Measurements from ENCODE around the gene FBXO8. TPM values are rescaled to one million over a fixed set of nuclear protein-coding genes. Genes with fewer than 3 reads are reported as not detected.
"Not testable (repeated sequence)": the region's sequence is repeated elsewhere in the genome, so short reads cannot be mapped to it uniquely, and the experiment has no call there.

The FBXO8 gene
- total RNA-seq, 1 experiment from 2014 or later = 7.5 TPM

- TF ChIP-seq, protein P1, sequence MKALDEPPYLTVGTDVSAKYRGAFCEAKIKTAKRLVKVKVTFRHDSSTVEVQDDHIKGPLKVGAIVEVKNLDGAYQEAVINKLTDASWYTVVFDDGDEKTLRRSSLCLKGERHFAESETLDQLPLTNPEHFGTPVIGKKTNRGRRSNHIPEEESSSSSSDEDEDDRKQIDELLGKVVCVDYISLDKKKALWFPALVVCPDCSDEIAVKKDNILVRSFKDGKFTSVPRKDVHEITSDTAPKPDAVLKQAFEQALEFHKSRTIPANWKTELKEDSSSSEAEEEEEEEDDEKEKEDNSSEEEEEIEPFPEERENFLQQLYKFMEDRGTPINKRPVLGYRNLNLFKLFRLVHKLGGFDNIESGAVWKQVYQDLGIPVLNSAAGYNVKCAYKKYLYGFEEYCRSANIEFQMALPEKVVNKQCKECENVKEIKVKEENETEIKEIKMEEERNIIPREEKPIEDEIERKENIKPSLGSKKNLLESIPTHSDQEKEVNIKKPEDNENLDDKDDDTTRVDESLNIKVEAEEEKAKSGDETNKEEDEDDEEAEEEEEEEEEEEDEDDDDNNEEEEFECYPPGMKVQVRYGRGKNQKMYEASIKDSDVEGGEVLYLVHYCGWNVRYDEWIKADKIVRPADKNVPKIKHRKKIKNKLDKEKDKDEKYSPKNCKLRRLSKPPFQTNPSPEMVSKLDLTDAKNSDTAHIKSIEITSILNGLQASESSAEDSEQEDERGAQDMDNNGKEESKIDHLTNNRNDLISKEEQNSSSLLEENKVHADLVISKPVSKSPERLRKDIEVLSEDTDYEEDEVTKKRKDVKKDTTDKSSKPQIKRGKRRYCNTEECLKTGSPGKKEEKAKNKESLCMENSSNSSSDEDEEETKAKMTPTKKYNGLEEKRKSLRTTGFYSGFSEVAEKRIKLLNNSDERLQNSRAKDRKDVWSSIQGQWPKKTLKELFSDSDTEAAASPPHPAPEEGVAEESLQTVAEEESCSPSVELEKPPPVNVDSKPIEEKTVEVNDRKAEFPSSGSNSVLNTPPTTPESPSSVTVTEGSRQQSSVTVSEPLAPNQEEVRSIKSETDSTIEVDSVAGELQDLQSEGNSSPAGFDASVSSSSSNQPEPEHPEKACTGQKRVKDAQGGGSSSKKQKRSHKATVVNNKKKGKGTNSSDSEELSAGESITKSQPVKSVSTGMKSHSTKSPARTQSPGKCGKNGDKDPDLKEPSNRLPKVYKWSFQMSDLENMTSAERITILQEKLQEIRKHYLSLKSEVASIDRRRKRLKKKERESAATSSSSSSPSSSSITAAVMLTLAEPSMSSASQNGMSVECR (CRISPR knock-in tag; IDR thresholded peaks at IDR 0.05; ENCODE audit: borderline replicate concordance) = no peak
- no peak for TF ChIP-seq ZMAT4 (CRISPR knock-in tag; IDR thresholded peaks at IDR 0.05)
- no peak for TF ChIP-seq GRHL2 (CRISPR knock-in tag; IDR thresholded peaks at IDR 0.05; ENCODE audit: insufficient replicate concordance, severe bottlenecking)
- no peak for TF ChIP-seq TCF7 (CRISPR knock-in tag; IDR thresholded peaks at IDR 0.05; ENCODE audit: low read depth)
Measured at GRCh38 chr4:174305961-174306360, 22.5 kb upstream of the FBXO8 start (continued).

DNA sequence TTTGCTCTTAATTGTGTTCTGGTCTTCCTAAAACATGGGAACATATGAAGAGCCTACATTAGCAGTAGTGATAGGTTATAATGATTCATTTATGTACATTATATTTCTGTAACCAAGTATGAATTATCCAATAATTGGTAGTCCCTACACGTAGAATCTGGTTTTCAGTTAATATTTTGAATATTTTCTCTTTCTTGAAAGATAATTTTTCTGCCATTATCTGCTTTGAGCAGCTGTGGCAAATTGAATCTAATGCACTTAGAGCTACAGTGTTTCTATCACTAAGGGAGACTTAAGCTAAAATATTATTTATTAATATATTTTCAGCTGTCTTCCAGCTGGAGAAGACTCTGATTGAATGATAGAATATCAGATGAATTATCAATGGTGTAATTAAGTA lies 21.2 kb upstream of the FBXO8 start:
- TF ChIP-seq ZNF281 (CRISPR knock-in tag; IDR thresholded peaks at IDR 0.05) (no peak), NFE2L1 (CRISPR knock-in tag; IDR thresholded peaks at IDR 0.05) (no peak)
- Mint-ChIP-seq H3K27me3 (ENCODE audit: low read depth) (no peaks in the 10 kb centered on the region), H3K4me3 (no peak overlapping the region), H3K4me1 (no peaks in the 10 kb centered on the region), H3K27ac (no peak overlapping the region), H3K36me3 (peaks cover 8% of the 10 kb centered on the region), H3K9me3 (no peaks in the 10 kb centered on the region)
- no peak for ATAC-seq
- POLR2A ChIA-PET = no interaction called here
- DNase-seq (ENCODE audit: low spot score) = no peak
- CTCF ChIA-PET = interaction anchor here (1.1 kb wide), 1 partner anchor 82 kb away, joined by 4 read pairs; no protein-coding TSS in a partner anchor

- TF ChIP-seq, protein P1 (CRISPR knock-in tag; IDR thresholded peaks at IDR 0.05; ENCODE audit: borderline replicate concordance) = no peak
- TF ChIP-seq, protein P2, sequence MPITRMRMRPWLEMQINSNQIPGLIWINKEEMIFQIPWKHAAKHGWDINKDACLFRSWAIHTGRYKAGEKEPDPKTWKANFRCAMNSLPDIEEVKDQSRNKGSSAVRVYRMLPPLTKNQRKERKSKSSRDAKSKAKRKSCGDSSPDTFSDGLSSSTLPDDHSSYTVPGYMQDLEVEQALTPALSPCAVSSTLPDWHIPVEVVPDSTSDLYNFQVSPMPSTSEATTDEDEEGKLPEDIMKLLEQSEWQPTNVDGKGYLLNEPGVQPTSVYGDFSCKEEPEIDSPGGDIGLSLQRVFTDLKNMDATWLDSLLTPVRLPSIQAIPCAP (CRISPR knock-in tag; IDR thresholded peaks at IDR 0.05) = no peak
- no peak for TF ChIP-seq CREM (CRISPR knock-in tag; IDR thresholded peaks at IDR 0.05)
- no peak for TF ChIP-seq USF2 (CRISPR knock-in tag; IDR thresholded peaks at IDR 0.05)
- TF ChIP-seq ZNF121 (CRISPR knock-in tag; IDR thresholded peaks at IDR 0.05) = no peak
- TF ChIP-seq STAT6 (CRISPR knock-in tag; conservative IDR thresholded peaks at IDR 0.05; ENCODE audit: low read depth) = no peak
- TF ChIP-seq ZNF232 (CRISPR knock-in tag; IDR thresholded peaks at IDR 0.05) = no peak
- no peak for TF ChIP-seq GTF2I (CRISPR knock-in tag; conservative IDR thresholded peaks at IDR 0.05)
- Mint-ChIP-seq H3K9me3 (no peaks in the 10 kb centered on the region), H3K36me3 (peaks cover 8% of the 10 kb centered on the region), H3K4me1 (no peaks in the 10 kb centered on the region), H3K27me3 (ENCODE audit: low read depth) (no peaks in the 10 kb centered on the region), H3K4me3 (no peak overlapping the region), H3K27ac (no peak overlapping the region)
- ChIA-PET POLR2A (no interaction called here), CTCF (no interaction called here)
- ATAC-seq (no peak), DNase-seq (ENCODE audit: low spot score) (no peak)
Measured at GRCh38 chr4:174303687-174304086, 20.2 kb upstream of the FBXO8 start.

- H3K27ac Mint-ChIP-seq; DNase-seq (ENCODE audit: low spot score); H3K4me1 Mint-ChIP-seq; ATAC-seq; H3K27me3 Mint-ChIP-seq (ENCODE audit: low read depth); H3K4me3 Mint-ChIP-seq; POLR2A ChIA-PET; CTCF ChIA-PET: not testable (repeated sequence)
- peaks cover 31% of the 10 kb centered on the region for H3K9me3 Mint-ChIP-seq
- H3K36me3 Mint-ChIP-seq = peaks cover 33% of the 10 kb centered on the region
Measured at GRCh38 chr4:174295142-174295541, 11.7 kb upstream of the FBXO8 start.

Data from WTC11 (cell line).